ENCODE data around the gene C21orf91. TPM values are rescaled to one million over a fixed set of nuclear protein-coding genes. Genes with fewer than 3 reads are reported as not detected.

The C21orf91 gene
- total and polyA plus RNA-seq, 2 donors (not counting 3 experiments of a cell fraction or from before 2014, with no cell fraction given): 1.3 to 4.2 TPM

GRCh38 chr21:17841103-17841502 is 21.9 kb upstream of the C21orf91 start:
- H3K9me1 ChIP-seq (replicated peaks; ENCODE audit: control insufficient read depth, extremely low read depth, insufficient read depth, low read length): no peaks in the 10 kb centered on the region
- intact Hi-C loops (cut with micrococcal nuclease): no loop called here
- CTCF ChIA-PET: interaction anchor here (2.3 kb wide), 1 partner anchor 11 kb away, joined by 6 read pairs; no protein-coding TSS in a partner anchor
- peaks cover 0 to 3% of the 10 kb centered on the region in 2 experiments for H3K27me3 ChIP-seq (ENCODE audit: control insufficient read depth in 2 of 2, insufficient read depth in 2 of 2, low read length in 2 of 2)
- H3K27ac ChIP-seq (ENCODE audit: insufficient read depth, low read depth, low read length): no peak overlapping the region
- H2AFZ ChIP-seq (ENCODE audit: low read depth, low read length): no peak overlapping the region
- H3K9ac ChIP-seq (replicated peaks; ENCODE audit: extremely low read depth, insufficient read depth, low read length): no peak overlapping the region
- H3K9me3 ChIP-seq (replicated peaks; ENCODE audit: control insufficient read depth, insufficient read depth, low read length): no peaks in the 10 kb centered on the region
- no peak for TF ChIP-seq POLR2A (IDR thresholded peaks at IDR 0.05; ENCODE audit: low read depth, low read length)
- TF ChIP-seq EZH2 (IDR thresholded peaks at IDR 0.05; ENCODE audit: borderline replicate concordance, low read depth, low read length, severe bottlenecking): no peak
- TF ChIP-seq MYC (IDR thresholded peaks at IDR 0.05; ENCODE audit: low read depth, low read length): no peak
- TF ChIP-seq POLR2AphosphoS5 (IDR thresholded peaks at IDR 0.05; ENCODE audit: insufficient read depth, low read depth, low read length): no peak
- TF ChIP-seq MAX (IDR thresholded peaks at IDR 0.05; ENCODE audit: insufficient read depth, insufficient read length): no peak
- TF ChIP-seq FOS (IDR thresholded peaks at IDR 0.05; ENCODE audit: borderline replicate concordance, insufficient read depth, low read length): no peak
- TF ChIP-seq JUN (IDR thresholded peaks at IDR 0.05; ENCODE audit: borderline replicate concordance, insufficient read depth, insufficient read length, low read depth): no peak
- no peak for TF ChIP-seq GATA2 (IDR thresholded peaks at IDR 0.05; ENCODE audit: insufficient read depth, insufficient read length, low read depth, low read length)
- TF ChIP-seq CTCF (IDR thresholded peaks at IDR 0.05; ENCODE audit: extremely low read depth in 1 of 2, insufficient read depth in 1 of 2, low read depth in 1 of 2, low read length in 2 of 2): no peak
- no peak overlapping the region for H3K4me3 ChIP-seq (replicated peaks in 1 of 3; ENCODE audit: insufficient read depth in 1 of 3, low read depth in 1 of 3, low read length in 3 of 3)
- H3K4me2 ChIP-seq (ENCODE audit: insufficient read depth, low read length): no peak overlapping the region
- no peak for FAIRE-seq
- no peaks in the 10 kb centered on the region for H3K36me3 ChIP-seq (ENCODE audit: control insufficient read depth in 2 of 2, extremely low read depth in 1 of 2, insufficient read depth in 2 of 2, low read length in 2 of 2)
- BruUV-seq (replicated peaks): no TSS peak
- dilution Hi-C loops (cut with MboI; ENCODE audit: extremely low pct_ligation_motif_present, low sequenced_read_pairs): no loop called here
- POLR2A ChIA-PET: no interaction called here
- no peaks in the 10 kb centered on the region for H4K20me1 ChIP-seq (replicated peaks; ENCODE audit: control insufficient read depth, extremely low read depth, insufficient read depth, low read length)
- DNase-seq (ENCODE audit: low read depth, low spot score): no peak
- H3K4me1 ChIP-seq (ENCODE audit: control insufficient read depth, extremely low read depth, insufficient read depth, low read length): no peaks in the 10 kb centered on the region
- no peaks in the 10 kb centered on the region for H3K79me2 ChIP-seq (ENCODE audit: control insufficient read depth, insufficient read depth, low read length)
